B cell (primary cell): Measurements from ENCODE around the gene TXK. TPM values are rescaled to one million over a fixed set of nuclear protein-coding genes. Genes with fewer than 3 reads are reported as not detected.

Experiments used
- ATAC-seq: fragments of 200-7000 bp; cut with Tn5 transposase; one replicate; pipeline ENCODE4 v1.10.0; 2021; ENCODE audit warnings: low read depth, mild to moderate bottlenecking, moderate number of reproducible peaks, moderate library complexity
- CTCF ChIA-PET: fragments of 350-600 bp; sonication (Branson Sonifier 250); formaldehyde crosslinking; loops from one replicate; lab custom pipeline; 2021; ENCODE audit warnings: antibody characterized with exemption, inconsistent platforms; lab: Charles Lee
- POLR2A ChIA-PET: fragments of 350-600 bp; sonication (Branson Sonifier 250); formaldehyde crosslinking; loops from one replicate; lab custom pipeline; 2021; ENCODE audit warnings: antibody characterized with exemption; lab: Charles Lee
- DNase-seq: peaks from one replicate; pipeline ENCODE4 v3.0.0; 2013
- H2AFZ ChIP-seq: 2 replicates; pipeline ENCODE4 v1.6.1; 2012; ENCODE audit warnings: mild to moderate bottlenecking, low read depth, low read length; ENCODE audit not compliant: insufficient read depth, poor library complexity, severe bottlenecking
- H3K27ac ChIP-seq, 2 donors: 1 replicate in 1 of 2; 2 replicates in 1 of 2; pipeline ENCODE4 v1.5.1; 2012 to 2013; ENCODE audit warnings: low read length in 2 of 2, mild to moderate bottlenecking in 2 of 2, moderate library complexity in 1 of 2
- H3K27me3 ChIP-seq, 4 experiments: fragments of 200-600 bp in 1 of 4; sonication (generic) in 1 of 4; replicated peaks in 1 of 4; 1 replicate in 2 of 4; 2 replicates in 2 of 4; pipeline versions ENCODE4 v1.6.1 to v1.7.0; 2013 to 2016; ENCODE audit warnings: low read length in 3 of 4, mild to moderate bottlenecking in 2 of 4, mixed read lengths in 1 of 4, moderate library complexity in 1 of 4; ENCODE audit not compliant: insufficient read depth in 4 of 4, control insufficient read depth in 3 of 4; ENCODE audit errors: control extremely low read depth in 1 of 4
- H3K36me3 ChIP-seq, 2 experiments: replicated peaks in 1 of 2; 1 replicate in 1 of 2; 2 replicates in 1 of 2; pipeline versions ENCODE4 v1.6.1 to v1.7.1; 2013; ENCODE audit warnings: low read length in 1 of 2; ENCODE audit not compliant: insufficient read depth in 2 of 2, control insufficient read depth in 1 of 2; ENCODE audit errors: control extremely low read depth in 1 of 2, extremely low read depth in 1 of 2
- H3K4me1 ChIP-seq, 2 donors: fragments of 200-600 bp in 1 of 2; sonication (generic) in 1 of 2; 1 replicate in 1 of 2; 2 replicates in 1 of 2; pipeline versions ENCODE4 v1.5.1 to v1.6.1; 2013 to 2017; ENCODE audit warnings: low read length in 2 of 2; ENCODE audit not compliant: control insufficient read depth in 2 of 2, insufficient read depth in 2 of 2
- H3K4me2 ChIP-seq: replicated peaks from 2 replicates; pipeline ENCODE3; 2012; ENCODE audit warnings: mild to moderate bottlenecking, low read depth, low read length; ENCODE audit not compliant: poor library complexity, severe bottlenecking
- H3K4me3 ChIP-seq, 5 experiments: fragments of 200-600 bp in 1 of 5; sonication (generic) in 1 of 5; 1 replicate in 3 of 5; 2 replicates in 2 of 5; pipeline versions ENCODE4 v1.5.1 to v1.7.0; 2011 to 2016; ENCODE audit warnings: low read length in 4 of 5, mild to moderate bottlenecking in 4 of 5, low read depth in 2 of 5, control low read depth in 1 of 5, moderate library complexity in 1 of 5; ENCODE audit not compliant: insufficient read depth in 1 of 5; ENCODE audit errors: control extremely low read depth in 1 of 5, extremely low read depth in 1 of 5
- H3K79me2 ChIP-seq: fragments of 200-600 bp; sonication (generic); one replicate; pipeline ENCODE4 v1.6.0; 2016; ENCODE audit warnings: low read length; ENCODE audit not compliant: control insufficient read depth, insufficient read depth
- H3K9ac ChIP-seq: fragments of 200-600 bp; sonication (generic); 2 replicates; pipeline ENCODE4 v1.6.1; 2017; ENCODE audit warnings: mild to moderate bottlenecking, low read length, moderate library complexity
- H3K9me3 ChIP-seq, 3 donors: one replicate each; pipeline versions ENCODE4 v1.6.1 to v1.7.1; 2013; ENCODE audit warnings: low read length in 2 of 3; ENCODE audit not compliant: control insufficient read depth in 2 of 3, insufficient read depth in 1 of 3; ENCODE audit errors: control extremely low read depth in 1 of 3
- H4K20me1 ChIP-seq: 2 replicates; pipeline ENCODE4 v1.6.0; 2012; ENCODE audit warnings: mild to moderate bottlenecking, low read length; ENCODE audit not compliant: insufficient read depth, control insufficient read depth, poor library complexity, severe bottlenecking
- H3K27ac Mint-ChIP-seq: one replicate; pipeline ENCODE4 v1.8.0; 2021; ENCODE audit warnings: mixed read lengths
- H3K27me3 Mint-ChIP-seq: one replicate; pipeline ENCODE4 v1.8.0; 2021; ENCODE audit warnings: mixed read lengths
- H3K4me1 Mint-ChIP-seq: one replicate; pipeline ENCODE4 v1.8.0; 2021; ENCODE audit warnings: mixed read lengths
- H3K4me3 Mint-ChIP-seq: one replicate; pipeline ENCODE4 v1.8.0; 2021; ENCODE audit warnings: mixed read lengths
- H3K9me3 Mint-ChIP-seq: one replicate; pipeline ENCODE4 v1.8.0; 2022; ENCODE audit warnings: mixed read lengths; ENCODE audit not compliant: insufficient read depth
- EZH2 ChIP-seq: IDR thresholded peaks from 2 replicates; pipeline ENCODE4 v1.6.1; 2012; ENCODE audit warnings: borderline replicate concordance, low read depth, mild to moderate bottlenecking, moderate library complexity, low read length; ENCODE audit not compliant: insufficient read depth, poor library complexity, severe bottlenecking
- WGBS: methylation state at CpG from one replicate; pipeline ENCODE4 v1.1.5; 2013; ENCODE audit warnings: missing lambda C conversion rate; ENCODE audit not compliant: insufficient coverage; 5-methylcytosine and 5-hydroxymethylcytosine counted together
- intact Hi-C: fragments of 100-400 bp; cut with micrococcal nuclease; formaldehyde crosslinking; loops from one replicate; pipeline ENCODE4 v1.10.0; 2022
- polyA plus RNA-seq: library from polyadenylated mRNA; depleted of rRNA; stranded (reverse); fragments of >200 nt; gene quantifications from 2 replicates; pipeline ENCODE4 v1.2.3, GENCODE V29; 2012
- total RNA-seq, 2 donors: library from RNA; stranded (reverse); fragments of 120-200 nt in 1 of 2; gene quantifications; 1 replicate in 1 of 2; 2 replicates in 1 of 2; pipeline versions ENCODE4 v1.2.3 to v1.2.4, GENCODE V29; 2013 to 2022
- TF ChIP-seq, protein P1 (sequence below): fragments of 200-600 bp; IDR thresholded peaks from one replicate; pipeline ENCODE4 v1.8.0; 2022; ENCODE audit warnings: antibody characterized with exemption, mild to moderate bottlenecking

TXK gene
- total and polyA plus RNA-seq, 2 donors (not counting 1 experiment from before 2014, with no cell fraction given) = 0.79 to 1.1 TPM

- no peaks in the 10 kb centered on the region for H3K4me1 Mint-ChIP-seq
- Histone ChIP-seq H3K36me3 (no peaks in the 10 kb centered on the region), H3K4me3 (no peak overlapping the region), H3K4me2 (no peak overlapping the region), H3K79me2 (no peaks in the 10 kb centered on the region), H3K27ac (no peak overlapping the region), H3K4me1 (no peaks in the 10 kb centered on the region), H2AFZ (no peak overlapping the region), H3K9me3 (no peaks in the 10 kb centered on the region), H3K27me3 (no peaks in the 10 kb centered on the region), H4K20me1 (no peaks in the 10 kb centered on the region), H3K9ac (no peak overlapping the region)
- ATAC-seq (no peak), DNase-seq (no peak)
- TF ChIP-seq, protein P1, sequence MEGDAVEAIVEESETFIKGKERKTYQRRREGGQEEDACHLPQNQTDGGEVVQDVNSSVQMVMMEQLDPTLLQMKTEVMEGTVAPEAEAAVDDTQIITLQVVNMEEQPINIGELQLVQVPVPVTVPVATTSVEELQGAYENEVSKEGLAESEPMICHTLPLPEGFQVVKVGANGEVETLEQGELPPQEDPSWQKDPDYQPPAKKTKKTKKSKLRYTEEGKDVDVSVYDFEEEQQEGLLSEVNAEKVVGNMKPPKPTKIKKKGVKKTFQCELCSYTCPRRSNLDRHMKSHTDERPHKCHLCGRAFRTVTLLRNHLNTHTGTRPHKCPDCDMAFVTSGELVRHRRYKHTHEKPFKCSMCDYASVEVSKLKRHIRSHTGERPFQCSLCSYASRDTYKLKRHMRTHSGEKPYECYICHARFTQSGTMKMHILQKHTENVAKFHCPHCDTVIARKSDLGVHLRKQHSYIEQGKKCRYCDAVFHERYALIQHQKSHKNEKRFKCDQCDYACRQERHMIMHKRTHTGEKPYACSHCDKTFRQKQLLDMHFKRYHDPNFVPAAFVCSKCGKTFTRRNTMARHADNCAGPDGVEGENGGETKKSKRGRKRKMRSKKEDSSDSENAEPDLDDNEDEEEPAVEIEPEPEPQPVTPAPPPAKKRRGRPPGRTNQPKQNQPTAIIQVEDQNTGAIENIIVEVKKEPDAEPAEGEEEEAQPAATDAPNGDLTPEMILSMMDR = no peak
- no peak for TF ChIP-seq EZH2
- no peak overlapping the region for H3K27ac Mint-ChIP-seq
- H3K9me3 Mint-ChIP-seq = no peaks in the 10 kb centered on the region
- peaks cover 3% of the 10 kb centered on the region for H3K27me3 Mint-ChIP-seq
- no CpG with 5 or more reads among the region's 1 CpG for WGBS
- ChIA-PET CTCF (interaction anchor here (1.7 kb wide), 1 partner anchor 13 kb away, joined by 11 read pairs; no protein-coding TSS in a partner anchor), POLR2A (no interaction called here)
- H3K4me3 Mint-ChIP-seq = no peak overlapping the region
- intact Hi-C loops = no loop called here
These were observed 59.4 kb downstream of the TXK start for GRCh38 chr4:48074657-48075056.

- intact Hi-C loops = no loop called here
- no peaks in the 10 kb centered on the region for H3K27me3 Mint-ChIP-seq
These were observed 60.4 kb downstream of the TXK start for GRCh38 chr4:48073567-48074103.

More at GRCh38 chr4:48073567-48074103, 60.4 kb downstream of the TXK start:
- Histone ChIP-seq H3K4me1 (no peaks in the 10 kb centered on the region), H3K79me2 (no peaks in the 10 kb centered on the region), H3K27ac (no peak overlapping the region), H3K9me3 (no peaks in the 10 kb centered on the region), H2AFZ (no peak overlapping the region), H3K36me3 (no peaks in the 10 kb centered on the region), H3K4me3 (no peak overlapping the region), H3K4me2 (no peak overlapping the region), H4K20me1 (no peaks in the 10 kb centered on the region), H3K27me3 (no peaks in the 10 kb centered on the region), H3K9ac (no peak overlapping the region)
- Mint-ChIP-seq H3K4me1 (no peaks in the 10 kb centered on the region), H3K9me3 (no peaks in the 10 kb centered on the region), H3K4me3 (no peak overlapping the region), H3K27ac (no peak overlapping the region)
- CTCF ChIA-PET = no interaction called here
- POLR2A ChIA-PET = no interaction called here
- TF ChIP-seq, protein P1 = no peak
- TF ChIP-seq EZH2 = no peak
- WGBS = 100% methylated on average over 1 of the region's 3 CpGs
- DNase-seq = no peak
- no peak for ATAC-seq
